Astrocyte (in vitro differentiated cells and primary cell): ENCODE results near the gene INCA1. TPM values are rescaled to one million over a fixed set of nuclear protein-coding genes. Genes with fewer than 3 reads are reported as not detected.
A peak's percentile ranks its signal among the peaks of the same experiment; 100 is the strongest.

ENCODE experiments used
- DNase-seq: peaks from one replicate; pipeline ENCODE4 v3.0.0-alpha.2; 2010; ENCODE audit warnings: low read depth
- FAIRE-seq: peaks from 2 replicates; lab custom pipeline; 2011; peaks lifted over from hg19 to GRCh38; lab: Jason Lieb, UNC
- H2AFZ ChIP-seq: 2 replicates; pipeline ENCODE4 v1.6.0; 2012; ENCODE audit warnings: low read depth, low read length, inconsistent platforms
- H3K27ac ChIP-seq: 2 replicates; pipeline ENCODE4 v1.5.1; 2011; ENCODE audit warnings: low read depth, low read length, inconsistent platforms
- H3K27me3 ChIP-seq: 2 replicates; pipeline ENCODE4 v1.6.0; 2011; ENCODE audit warnings: low read length, inconsistent platforms; ENCODE audit not compliant: insufficient read depth
- H3K36me3 ChIP-seq: 2 replicates; pipeline ENCODE4 v1.5.1; 2011; ENCODE audit warnings: low read length, inconsistent platforms; ENCODE audit not compliant: insufficient read depth
- H3K4me1 ChIP-seq: 2 replicates; pipeline ENCODE4 v1.5.1; 2011; ENCODE audit warnings: low read length, inconsistent platforms; ENCODE audit not compliant: insufficient read depth
- H3K4me2 ChIP-seq: 2 replicates; pipeline ENCODE4 v1.6.0; 2012; ENCODE audit warnings: low read length, inconsistent platforms
- H3K4me3 ChIP-seq: 2 replicates; pipeline ENCODE4 v1.5.1; 2011; ENCODE audit warnings: low read depth, mild to moderate bottlenecking, low read length, inconsistent platforms; ENCODE audit not compliant: insufficient read depth
- H3K79me2 ChIP-seq: 2 replicates; pipeline ENCODE4 v1.6.0; 2012; ENCODE audit warnings: mild to moderate bottlenecking, low read length, inconsistent platforms; ENCODE audit not compliant: insufficient read depth
- H3K9ac ChIP-seq: 2 replicates; pipeline ENCODE4 v1.6.0; 2012; ENCODE audit warnings: mild to moderate bottlenecking, low read length, inconsistent platforms
- H3K9me3 ChIP-seq: 2 replicates; pipeline ENCODE4 v1.5.1; 2012; ENCODE audit warnings: low read depth, mild to moderate bottlenecking, low read length, inconsistent platforms; ENCODE audit not compliant: insufficient read depth
- H4K20me1 ChIP-seq: 2 replicates; pipeline ENCODE4 v1.6.0; 2012; ENCODE audit warnings: low read length, inconsistent platforms; ENCODE audit not compliant: insufficient read depth
- H3K27ac Mint-ChIP-seq: one replicate; pipeline ENCODE4 v1.8.0; 2021; ENCODE audit warnings: mild to moderate bottlenecking, mixed read lengths; ENCODE audit not compliant: unreplicated experiment
- H3K27me3 Mint-ChIP-seq: one replicate; pipeline ENCODE4 v1.8.0; 2021; ENCODE audit warnings: low read depth, mixed read lengths; ENCODE audit not compliant: unreplicated experiment
- H3K36me3 Mint-ChIP-seq: one replicate; pipeline ENCODE4 v1.8.0; 2021; ENCODE audit warnings: low read depth, mixed read lengths; ENCODE audit not compliant: unreplicated experiment
- H3K4me1 Mint-ChIP-seq: one replicate; pipeline ENCODE4 v1.8.0; 2021; ENCODE audit warnings: low read depth, mixed read lengths; ENCODE audit not compliant: unreplicated experiment
- H3K4me3 Mint-ChIP-seq: one replicate; pipeline ENCODE4 v1.8.0; 2021; ENCODE audit warnings: mild to moderate bottlenecking, moderate library complexity, mixed read lengths; ENCODE audit not compliant: unreplicated experiment
- H3K9me3 Mint-ChIP-seq: one replicate; pipeline ENCODE4 v1.8.0; 2021; ENCODE audit warnings: mild to moderate bottlenecking, mixed read lengths; ENCODE audit not compliant: unreplicated experiment
- EZH2 ChIP-seq: IDR thresholded peaks from 2 replicates; pipeline ENCODE4 v1.6.1; 2012; ENCODE audit warnings: mild to moderate bottlenecking, low read length, inconsistent platforms; ENCODE audit not compliant: insufficient read depth
- total RNA-seq: library from RNA; stranded (reverse); gene quantifications from 2 replicates; pipeline ENCODE4 v1.2.1, GENCODE V29; 2021
- TF ChIP-seq, protein P1 (sequence below): IDR thresholded peaks from 2 replicates; pipeline ENCODE4 v1.5.1; 2011; ENCODE audit warnings: low read depth, mild to moderate bottlenecking, inconsistent platforms, low read length, moderate library complexity; ENCODE audit not compliant: insufficient read depth

Gene INCA1
- total RNA-seq, 1 donor from 2014 or later, result 1.7 TPM

DNA sequence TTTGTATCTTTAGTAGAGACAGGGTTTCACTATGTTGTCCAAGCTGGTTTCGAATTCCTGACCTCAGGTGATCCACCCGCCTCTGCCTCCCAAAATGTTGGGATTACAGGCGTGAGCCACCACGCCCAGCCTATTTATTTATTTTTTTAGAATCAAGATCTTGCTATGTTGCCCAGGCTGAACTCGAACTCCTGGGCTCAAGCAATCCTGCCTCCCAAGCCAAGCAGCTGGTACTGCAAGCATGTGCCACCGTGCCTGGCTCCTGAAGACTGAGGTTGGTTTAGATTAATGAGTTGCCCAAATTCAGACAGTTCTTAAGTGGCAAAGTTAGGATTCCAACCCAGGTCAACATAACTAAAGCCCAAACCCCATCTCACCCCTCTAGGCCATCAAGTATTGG lies 30.0 kb upstream of the INCA1 start:
- DNase-seq, result no peak
- H3K4me1 Mint-ChIP-seq, result peaks cover 2% of the 10 kb centered on the region
- FAIRE-seq, result no peak
- no peaks in the 10 kb centered on the region for H3K27me3 ChIP-seq
- peaks cover 6% of the 10 kb centered on the region for H3K36me3 ChIP-seq
- peaks cover 2% of the 10 kb centered on the region for H3K27me3 Mint-ChIP-seq
- no peak overlapping the region for H3K9ac ChIP-seq
- H3K36me3 Mint-ChIP-seq, result peaks cover 12% of the 10 kb centered on the region
- H3K4me2 ChIP-seq, result no peak overlapping the region
- no peak overlapping the region for H3K4me3 Mint-ChIP-seq
- no peaks in the 10 kb centered on the region for H3K9me3 Mint-ChIP-seq
- peak overlapping the region; percentile 4 for H3K27ac Mint-ChIP-seq
- H4K20me1 ChIP-seq, result peaks cover 5% of the 10 kb centered on the region
- no peaks in the 10 kb centered on the region for H3K79me2 ChIP-seq
- H3K4me1 ChIP-seq, result no peaks in the 10 kb centered on the region
- H2AFZ ChIP-seq, result no peak overlapping the region
- H3K4me3 ChIP-seq, result no peak overlapping the region
- TF ChIP-seq, protein P1, sequence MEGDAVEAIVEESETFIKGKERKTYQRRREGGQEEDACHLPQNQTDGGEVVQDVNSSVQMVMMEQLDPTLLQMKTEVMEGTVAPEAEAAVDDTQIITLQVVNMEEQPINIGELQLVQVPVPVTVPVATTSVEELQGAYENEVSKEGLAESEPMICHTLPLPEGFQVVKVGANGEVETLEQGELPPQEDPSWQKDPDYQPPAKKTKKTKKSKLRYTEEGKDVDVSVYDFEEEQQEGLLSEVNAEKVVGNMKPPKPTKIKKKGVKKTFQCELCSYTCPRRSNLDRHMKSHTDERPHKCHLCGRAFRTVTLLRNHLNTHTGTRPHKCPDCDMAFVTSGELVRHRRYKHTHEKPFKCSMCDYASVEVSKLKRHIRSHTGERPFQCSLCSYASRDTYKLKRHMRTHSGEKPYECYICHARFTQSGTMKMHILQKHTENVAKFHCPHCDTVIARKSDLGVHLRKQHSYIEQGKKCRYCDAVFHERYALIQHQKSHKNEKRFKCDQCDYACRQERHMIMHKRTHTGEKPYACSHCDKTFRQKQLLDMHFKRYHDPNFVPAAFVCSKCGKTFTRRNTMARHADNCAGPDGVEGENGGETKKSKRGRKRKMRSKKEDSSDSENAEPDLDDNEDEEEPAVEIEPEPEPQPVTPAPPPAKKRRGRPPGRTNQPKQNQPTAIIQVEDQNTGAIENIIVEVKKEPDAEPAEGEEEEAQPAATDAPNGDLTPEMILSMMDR, result no peak
- no peak for TF ChIP-seq EZH2
- no peaks in the 10 kb centered on the region for H3K9me3 ChIP-seq
- no peak overlapping the region for H3K27ac ChIP-seq

DNA sequence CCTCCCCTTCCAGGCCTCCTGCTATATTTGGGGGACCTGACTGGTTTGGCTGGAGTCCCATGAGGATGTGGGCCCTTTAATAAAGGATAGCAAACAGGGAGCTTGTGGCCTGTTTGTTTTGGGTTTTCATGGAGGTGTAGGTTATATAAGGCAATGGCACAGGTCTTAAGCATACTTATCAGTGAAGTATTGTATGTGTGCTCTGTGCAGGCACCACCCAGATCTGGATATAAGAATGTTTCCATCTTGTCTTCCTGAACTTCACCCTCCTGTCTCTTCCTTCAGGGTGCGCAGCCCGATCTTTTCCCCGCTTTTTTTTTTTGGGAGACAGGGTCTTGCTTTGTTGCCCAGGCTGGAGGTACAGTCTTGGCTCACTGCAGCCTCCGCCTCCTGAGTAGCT lies 27.3 kb upstream of the INCA1 start:
- H3K4me3 ChIP-seq, result no peak overlapping the region
- no peaks in the 10 kb centered on the region for H3K9me3 Mint-ChIP-seq
- TF ChIP-seq, protein P1, result no peak
- no peak for TF ChIP-seq EZH2
- H3K9me3 ChIP-seq, result no peaks in the 10 kb centered on the region
- H3K79me2 ChIP-seq, result no peaks in the 10 kb centered on the region
- peaks cover 13% of the 10 kb centered on the region for H3K36me3 ChIP-seq
- no peaks in the 10 kb centered on the region for H3K4me1 ChIP-seq
- FAIRE-seq (no peak), DNase-seq (no peak)
- no peak overlapping the region for H2AFZ ChIP-seq
- no peak overlapping the region for H3K27ac ChIP-seq
- H4K20me1 ChIP-seq, result peaks cover 5% of the 10 kb centered on the region
- peaks cover 2% of the 10 kb centered on the region for H3K4me1 Mint-ChIP-seq
- no peak overlapping the region for H3K9ac ChIP-seq
- H3K4me3 Mint-ChIP-seq, result no peak overlapping the region
- H3K27ac Mint-ChIP-seq, result no peak overlapping the region
- no peaks in the 10 kb centered on the region for H3K27me3 Mint-ChIP-seq
- H3K4me2 ChIP-seq, result no peak overlapping the region
- H3K27me3 ChIP-seq, result no peaks in the 10 kb centered on the region
- H3K36me3 Mint-ChIP-seq, result peaks cover 26% of the 10 kb centered on the region

- Histone ChIP-seq H3K4me2 (no peak overlapping the region), H3K79me2 (no peaks in the 10 kb centered on the region), H3K27ac (no peak overlapping the region), H2AFZ (no peak overlapping the region), H3K27me3 (no peaks in the 10 kb centered on the region), H4K20me1 (peaks cover 5% of the 10 kb centered on the region), H3K4me1 (no peaks in the 10 kb centered on the region), H3K36me3 (peaks cover 13% of the 10 kb centered on the region), H3K4me3 (no peak overlapping the region), H3K9me3 (no peaks in the 10 kb centered on the region), H3K9ac (no peak overlapping the region)
- Mint-ChIP-seq H3K36me3 (peaks cover 29% of the 10 kb centered on the region), H3K27me3 (no peaks in the 10 kb centered on the region), H3K4me3 (no peak overlapping the region), H3K4me1 (peaks cover 5% of the 10 kb centered on the region), H3K27ac (no peak overlapping the region), H3K9me3 (no peaks in the 10 kb centered on the region)
- FAIRE-seq, result no peak
- no peak for TF ChIP-seq EZH2
- TF ChIP-seq, protein P1, result no peak
- no peak for DNase-seq
These were observed 26.3 kb upstream of the INCA1 start for GRCh38 chr17:5023588-5024147.
